T follicular helper cell (primary cell): ENCODE measurements around the gene RNU5B-1.
"Not testable (repeated sequence)": the region's sequence is repeated elsewhere in the genome, so short reads cannot be mapped to it uniquely, and the experiment has no call there.

ENCODE experiments used
- DNase-seq: peaks from one replicate; pipeline ENCODE4 v3.0.0-alpha.2; 2020; ENCODE audit warnings: low read depth
- total RNA-seq, 2 experiments: gene quantifications; one replicate each; lab custom pipeline; 2026; lab: John Stamatoyannopoulos, UW

Gene RNU5B-1
- 1.3 to 2.8 reads per million in 2 experiments for total RNA-seq

DNA sequence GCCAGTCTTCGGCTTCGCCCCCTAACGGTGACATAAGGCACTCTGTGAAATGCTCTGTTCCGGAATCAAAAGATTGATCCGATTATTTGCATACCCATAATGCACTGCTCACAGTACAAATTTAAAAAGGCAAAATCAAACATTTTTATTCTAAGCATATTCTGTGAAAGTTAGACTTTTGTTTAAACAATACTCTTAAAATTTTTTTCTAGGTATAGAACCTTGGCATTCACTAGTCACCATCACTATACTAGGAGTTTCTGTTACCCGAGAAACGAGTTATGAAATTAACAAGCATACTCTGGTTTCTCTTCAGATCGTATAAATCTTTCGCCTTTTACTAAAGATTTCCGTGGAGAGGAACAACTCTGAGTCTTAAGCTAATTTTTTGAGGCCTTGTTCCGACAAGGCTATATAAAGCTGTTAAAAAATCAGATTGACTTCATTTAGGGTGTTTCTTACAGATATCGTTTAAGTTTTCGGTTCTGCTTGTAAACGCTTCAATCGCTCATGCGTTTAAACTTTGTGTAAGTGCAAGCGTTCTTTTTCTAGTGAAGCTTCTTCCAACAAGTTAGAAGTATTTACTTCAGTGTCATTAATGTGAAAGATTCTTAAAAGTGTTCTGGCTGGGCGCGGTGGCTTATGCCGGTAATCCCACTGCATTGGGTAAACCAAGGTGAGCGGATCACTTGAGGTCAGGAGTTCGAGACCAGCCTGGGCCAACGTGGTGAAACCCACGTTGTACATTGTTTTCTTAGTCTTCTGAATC, at the start of gene RNU5B-1:
Gene RNU5B-1 (plus strand): TSS at position 297 of the 769 bp plus-strand sequence.
- DNase-seq = peak; percentile 69

DNA sequence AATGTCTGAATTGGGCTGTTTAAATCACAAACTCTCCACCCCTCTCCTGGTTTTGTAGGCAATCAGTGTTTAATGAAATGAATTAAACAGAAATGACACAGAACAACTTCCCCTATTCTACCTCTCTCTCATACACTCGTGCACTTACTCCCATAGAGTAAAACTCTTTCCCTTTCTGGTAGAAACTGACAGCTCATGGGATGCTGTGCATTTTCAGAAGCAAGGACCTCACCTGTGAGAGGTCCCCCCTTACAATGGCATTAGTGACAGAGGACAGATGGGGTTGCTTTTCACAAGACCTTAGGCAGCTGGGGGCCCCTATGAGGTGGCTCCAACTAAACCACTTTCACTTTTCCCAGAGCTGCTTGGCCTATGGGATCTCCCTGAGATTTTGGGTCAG, 49.7 kb upstream of the RNU5B-1 start:
- DNase-seq = no peak

DNA sequence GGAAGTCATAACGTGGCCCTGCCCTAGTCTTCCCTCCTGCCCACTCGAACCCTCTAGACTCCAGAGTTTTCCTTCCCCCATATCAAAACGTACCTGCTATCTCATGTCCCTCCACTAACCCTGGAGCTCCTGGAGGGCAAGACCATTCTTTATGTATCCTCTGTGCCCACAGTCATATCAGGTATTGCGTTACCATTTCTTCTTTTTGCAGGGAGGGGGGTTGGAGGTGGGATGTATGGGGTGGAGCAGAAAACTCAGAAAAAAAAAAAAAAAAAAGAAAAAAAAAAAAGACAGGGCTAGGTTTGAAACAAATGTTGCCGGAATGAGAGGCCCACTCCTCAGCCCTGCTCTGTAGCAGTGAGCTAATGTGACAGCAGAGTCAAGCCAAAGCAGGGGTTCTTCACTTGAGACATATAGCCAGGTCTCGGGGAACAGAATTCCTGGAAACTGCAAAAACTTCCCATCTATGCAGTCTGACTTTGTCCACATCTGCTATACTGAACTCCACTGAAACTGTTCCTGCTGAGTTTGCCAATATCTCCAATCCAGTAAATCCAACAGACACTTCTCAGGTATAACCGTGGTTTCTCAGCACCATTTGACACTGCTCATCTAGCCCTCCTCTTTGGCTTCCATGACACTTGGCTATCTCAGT, 48.9 kb upstream of the RNU5B-1 start:
- no peak for DNase-seq

DNA sequence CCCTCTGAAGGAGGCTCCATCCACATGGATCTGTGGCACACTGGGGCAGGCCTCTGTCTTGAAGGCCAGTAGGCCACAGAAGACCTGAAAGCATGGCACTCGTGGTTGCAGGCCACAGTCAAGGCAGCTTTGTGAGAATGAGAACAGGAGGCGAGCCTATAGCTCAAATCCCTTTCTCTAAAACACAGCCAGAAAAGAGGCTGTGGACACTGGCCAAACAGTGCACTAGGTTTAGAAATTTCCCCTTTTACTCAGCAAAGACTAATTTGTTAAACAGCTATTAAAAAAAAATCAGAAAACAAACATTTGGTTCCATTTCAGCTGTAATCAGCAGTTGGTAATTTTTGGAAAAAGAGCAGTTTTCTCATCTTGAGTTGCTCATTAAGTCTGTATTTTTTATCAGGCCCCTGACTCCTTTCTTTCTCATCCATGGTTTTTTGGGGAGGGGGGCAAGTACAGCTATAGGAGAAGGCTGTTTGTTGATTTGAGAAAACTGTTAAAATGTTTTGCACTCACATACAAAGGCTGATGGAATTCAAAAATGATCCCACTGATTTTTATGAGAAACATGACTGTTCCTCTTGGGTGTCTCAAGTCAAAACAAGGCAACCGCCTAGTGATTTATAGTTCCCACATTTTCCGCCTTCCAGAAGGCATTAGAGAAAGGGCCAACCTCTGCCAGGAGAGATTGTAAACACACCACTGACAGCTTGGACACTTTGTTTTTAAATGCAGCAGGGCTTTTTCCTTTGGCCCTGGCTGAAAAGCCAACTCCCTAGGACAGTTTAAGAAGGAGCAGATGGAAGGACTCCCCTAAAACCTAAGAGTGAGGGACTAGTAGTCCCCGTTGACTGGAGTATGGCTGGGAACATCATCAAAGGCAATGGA, 45.9 kb upstream of the RNU5B-1 start:
- DNase-seq = no peak

DNA sequence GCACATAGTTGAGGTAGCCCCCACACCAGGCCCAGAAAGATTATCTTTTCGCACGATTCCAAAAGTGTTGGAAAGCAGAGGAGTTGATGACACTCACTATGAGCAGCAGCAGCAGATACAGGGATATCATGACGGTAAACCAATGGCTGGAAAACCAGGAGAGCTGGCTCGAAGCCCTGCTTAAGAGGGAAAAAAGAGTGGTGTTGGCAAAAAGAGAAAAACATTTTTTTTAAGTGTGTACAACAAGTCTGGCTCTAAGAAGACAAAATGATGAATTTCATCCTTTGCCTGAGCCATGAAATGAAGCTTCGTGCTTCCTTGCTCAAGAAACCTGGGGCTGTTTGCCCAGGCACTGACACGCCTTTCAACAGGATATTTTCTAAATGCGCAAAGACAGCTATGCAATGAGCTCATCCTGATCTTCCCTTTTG, 45.1 kb upstream of the RNU5B-1 start:
- DNase-seq = no peak

DNA sequence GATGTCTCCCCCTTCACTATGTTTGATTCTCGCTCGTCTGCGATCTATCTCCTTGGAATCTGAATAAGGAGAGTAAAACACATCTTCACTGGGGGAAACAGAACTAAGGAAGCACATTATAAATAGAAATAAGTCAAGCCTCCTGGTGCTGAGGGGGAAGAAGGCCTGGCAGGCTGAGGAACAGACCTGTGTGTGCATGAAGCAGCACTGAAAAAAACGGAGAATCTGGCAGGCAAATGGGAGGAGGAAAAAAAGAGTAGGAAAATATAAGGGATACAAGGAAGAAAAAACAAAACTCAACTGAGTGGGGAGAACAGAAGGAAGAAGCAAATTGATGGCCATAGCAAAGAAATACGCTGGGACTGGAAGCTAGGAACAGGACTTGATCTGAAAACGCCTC, 43.5 kb upstream of the RNU5B-1 start:
- no peak for DNase-seq

DNA sequence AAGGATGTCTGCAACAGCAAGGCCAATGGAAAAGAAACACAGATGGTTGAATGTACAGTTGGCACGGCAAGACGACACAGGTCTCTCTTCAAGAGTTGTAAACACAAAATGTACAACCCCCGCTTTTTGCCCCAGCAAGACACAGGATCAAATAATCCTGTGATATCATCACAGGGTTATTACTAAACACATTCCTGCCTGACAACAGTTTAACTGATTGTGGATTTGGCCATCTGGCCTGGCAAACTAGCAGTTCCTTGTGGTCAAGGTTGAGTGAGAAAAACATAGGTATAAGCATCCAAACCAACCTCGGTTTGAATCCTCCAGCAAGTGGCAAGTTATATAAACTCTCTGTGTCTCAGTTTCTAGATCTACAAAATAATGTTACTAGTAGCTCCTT, 41.2 kb upstream of the RNU5B-1 start:
- no peak for DNase-seq

DNA sequence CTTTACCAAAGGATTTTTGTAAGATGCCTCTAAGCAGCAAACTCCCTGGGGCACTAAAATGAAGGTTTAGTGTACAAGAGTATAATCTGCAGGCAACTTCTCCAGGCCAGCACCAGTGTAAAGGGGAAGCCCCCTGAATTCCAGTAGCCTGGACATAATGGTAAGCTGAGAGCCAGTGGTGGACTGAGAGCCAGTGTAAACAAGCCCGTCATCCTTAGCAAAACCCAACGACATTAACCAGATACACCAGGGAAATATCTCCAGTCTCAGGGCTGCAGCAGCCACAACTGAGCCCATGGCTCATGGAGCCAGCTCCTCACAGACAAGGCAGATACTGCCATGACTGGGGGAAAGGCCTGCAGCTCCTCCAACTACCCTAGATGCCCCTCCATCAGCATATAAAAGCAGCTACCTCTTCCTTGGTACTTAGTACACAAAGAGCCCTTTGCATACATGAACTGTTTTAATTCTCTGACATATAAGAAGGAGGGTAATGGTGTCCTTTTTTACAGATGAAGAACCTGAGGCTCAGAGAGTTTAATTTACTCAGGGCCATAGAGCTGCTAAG, 39.5 kb upstream of the RNU5B-1 start:
- DNase-seq = no peak

DNA sequence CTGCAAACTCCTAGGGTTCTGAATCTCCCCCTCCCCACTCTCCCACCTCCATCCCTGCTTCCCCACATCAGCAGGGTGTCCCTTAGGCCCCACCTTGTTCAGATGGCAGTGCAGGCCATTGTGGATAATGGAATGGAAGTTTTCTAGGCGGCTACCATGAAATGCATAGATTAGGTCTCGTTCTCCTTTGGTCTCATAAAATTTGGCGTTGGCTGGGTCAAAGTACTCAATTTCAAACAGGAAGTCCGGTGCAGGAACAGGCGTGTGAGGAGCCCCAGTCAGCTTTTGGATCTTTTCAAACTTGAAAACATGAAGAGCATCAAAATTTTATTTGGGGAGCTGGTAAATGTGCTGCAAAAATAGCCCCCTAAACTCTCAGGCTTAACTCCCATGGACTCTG, 38.0 kb upstream of the RNU5B-1 start:
- DNase-seq = no peak

DNA sequence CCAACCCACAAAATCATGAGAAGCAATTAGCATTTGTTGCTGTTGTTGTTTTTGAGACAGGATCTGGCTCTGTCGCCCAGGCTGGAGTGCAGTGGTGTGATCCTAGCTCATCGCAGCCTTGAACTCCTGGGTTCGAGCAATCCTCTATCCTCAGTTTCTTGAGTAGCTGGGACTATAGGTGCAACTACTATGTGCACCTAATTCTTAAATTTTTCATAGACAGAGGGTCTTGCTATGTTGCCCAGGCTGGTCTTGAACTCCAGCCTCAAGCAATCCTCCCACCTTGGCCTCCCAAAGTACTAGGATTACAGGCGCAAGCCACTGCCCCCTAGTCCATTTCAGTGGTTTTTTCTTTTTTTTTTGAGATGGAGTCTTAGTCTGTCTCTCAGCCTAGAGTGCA, 36.1 kb upstream of the RNU5B-1 start:
- no peak for DNase-seq

DNA sequence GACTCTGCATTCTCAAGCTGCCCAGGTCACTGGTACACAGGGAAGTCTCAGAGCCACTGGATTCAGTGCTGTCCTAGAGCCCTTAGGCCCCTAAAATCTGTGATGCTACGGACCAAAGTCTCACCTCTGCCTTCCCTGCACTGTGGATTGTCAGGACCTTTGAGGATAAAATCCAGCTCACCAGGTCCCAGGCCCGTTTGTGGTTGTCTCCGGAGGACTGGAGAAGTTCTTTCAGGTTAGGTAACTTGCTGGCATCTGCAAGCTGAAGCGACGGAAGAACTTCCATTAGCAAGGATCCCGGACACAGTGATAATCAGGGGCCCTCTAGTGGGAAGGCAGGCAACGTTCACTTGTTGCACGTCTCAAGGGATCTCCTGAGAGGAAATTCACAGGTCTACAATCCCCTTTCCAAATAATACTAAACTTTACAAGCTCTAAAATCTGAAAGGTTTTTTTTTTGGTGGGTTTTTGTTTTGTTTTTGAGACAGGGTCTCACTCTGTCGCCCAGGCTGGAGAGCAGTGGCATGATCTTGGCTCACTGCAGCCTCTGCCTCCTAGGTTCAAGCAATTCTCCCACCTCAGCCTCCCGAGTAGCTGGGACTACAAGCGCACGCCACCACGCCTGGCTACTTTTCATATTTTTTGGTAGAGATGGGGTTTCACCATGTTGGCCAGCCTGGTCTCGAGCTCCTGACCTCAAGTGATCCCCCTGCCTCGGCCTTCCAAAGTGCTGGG, 33.5 kb upstream of the RNU5B-1 start:
- not testable (repeated sequence) for DNase-seq

DNA sequence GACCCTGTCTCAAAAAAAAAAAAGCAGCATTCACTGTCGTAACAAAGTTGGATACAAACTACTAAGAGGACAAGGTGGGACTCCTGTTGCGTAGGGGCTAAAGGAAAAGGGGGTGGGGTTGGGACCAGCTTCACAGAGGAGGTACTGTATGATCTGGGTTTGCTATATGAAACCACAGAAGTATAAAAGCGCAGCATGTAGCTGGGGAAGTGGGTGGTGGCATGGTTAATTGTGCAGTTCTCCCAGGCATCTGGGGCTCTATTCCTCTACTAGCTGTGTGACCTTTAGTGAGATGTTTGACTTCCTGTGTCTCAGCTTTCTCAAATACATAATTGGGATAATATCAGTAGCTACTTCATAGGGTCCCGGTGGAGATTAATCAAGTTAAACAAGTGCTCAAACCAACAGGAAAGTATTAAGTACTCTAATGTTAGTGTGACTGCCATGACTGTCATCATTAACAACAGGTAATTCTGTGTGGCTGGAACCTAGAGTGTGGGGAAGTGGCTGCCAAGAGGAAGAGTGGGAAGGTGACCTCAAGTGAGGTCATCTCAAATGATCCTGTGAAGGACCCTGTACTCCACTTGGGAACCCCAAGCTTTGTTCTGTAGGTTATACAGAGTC, 29.3 kb upstream of the RNU5B-1 start:
- DNase-seq = no peak

DNA sequence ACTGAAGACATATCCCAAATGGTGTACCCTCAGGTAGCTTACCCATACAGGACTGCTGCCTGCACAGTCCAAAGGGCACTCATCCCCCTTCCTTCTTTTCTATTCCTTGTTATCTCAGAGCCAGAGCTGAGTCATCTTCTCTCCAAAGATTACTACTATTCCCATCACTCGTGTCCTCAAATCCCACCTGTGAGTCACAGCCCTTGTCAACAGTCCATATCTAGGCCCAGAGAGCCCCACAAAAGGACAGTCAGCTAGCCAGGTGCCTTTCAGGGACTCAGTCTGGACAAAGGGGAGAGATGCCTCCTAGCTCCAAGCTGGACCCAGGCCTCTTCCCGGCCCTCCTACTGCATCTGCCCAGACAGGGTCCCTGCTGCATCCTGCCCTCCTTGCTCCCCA, 28.8 kb upstream of the RNU5B-1 start:
- DNase-seq = no peak

DNA sequence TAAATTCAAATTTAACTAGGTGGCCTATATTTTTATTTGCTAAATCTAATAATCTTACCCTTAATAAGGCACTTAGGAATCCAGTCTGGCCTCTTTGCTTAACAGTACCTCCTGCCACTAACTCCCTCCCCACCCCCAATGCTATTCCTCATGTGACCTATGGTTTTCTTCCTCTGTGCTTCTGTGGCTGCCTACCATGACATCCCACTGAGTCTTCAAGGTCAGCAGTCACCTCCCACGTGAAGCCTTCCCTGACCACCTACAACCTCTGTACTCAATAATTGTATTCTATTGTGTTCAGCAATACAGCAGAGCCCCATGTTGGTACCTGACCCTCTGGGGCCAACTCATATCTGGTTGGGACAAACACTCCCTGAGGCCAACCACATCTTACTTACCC, 27.5 kb upstream of the RNU5B-1 start:
- no peak for DNase-seq

DNA sequence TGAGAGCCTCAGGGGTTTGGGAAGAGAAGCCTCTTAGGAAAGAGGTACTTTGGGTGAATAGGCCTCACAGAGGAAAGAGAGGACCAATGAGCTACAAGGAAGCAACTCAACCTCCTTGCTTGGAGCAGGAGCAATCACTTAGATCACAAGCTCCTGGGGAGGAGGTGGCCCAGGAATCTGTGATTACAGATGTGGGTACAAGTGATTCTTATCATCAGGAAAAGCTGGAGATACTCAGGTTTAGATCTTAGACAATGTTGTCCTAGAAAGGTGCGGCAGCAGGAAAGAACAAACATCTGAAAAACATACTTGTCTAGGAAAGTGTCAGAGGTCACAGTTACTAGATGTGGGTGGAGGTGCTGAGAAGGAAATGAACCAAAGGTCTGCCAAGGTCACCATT, 26.0 kb upstream of the RNU5B-1 start:
- DNase-seq = no peak

DNA sequence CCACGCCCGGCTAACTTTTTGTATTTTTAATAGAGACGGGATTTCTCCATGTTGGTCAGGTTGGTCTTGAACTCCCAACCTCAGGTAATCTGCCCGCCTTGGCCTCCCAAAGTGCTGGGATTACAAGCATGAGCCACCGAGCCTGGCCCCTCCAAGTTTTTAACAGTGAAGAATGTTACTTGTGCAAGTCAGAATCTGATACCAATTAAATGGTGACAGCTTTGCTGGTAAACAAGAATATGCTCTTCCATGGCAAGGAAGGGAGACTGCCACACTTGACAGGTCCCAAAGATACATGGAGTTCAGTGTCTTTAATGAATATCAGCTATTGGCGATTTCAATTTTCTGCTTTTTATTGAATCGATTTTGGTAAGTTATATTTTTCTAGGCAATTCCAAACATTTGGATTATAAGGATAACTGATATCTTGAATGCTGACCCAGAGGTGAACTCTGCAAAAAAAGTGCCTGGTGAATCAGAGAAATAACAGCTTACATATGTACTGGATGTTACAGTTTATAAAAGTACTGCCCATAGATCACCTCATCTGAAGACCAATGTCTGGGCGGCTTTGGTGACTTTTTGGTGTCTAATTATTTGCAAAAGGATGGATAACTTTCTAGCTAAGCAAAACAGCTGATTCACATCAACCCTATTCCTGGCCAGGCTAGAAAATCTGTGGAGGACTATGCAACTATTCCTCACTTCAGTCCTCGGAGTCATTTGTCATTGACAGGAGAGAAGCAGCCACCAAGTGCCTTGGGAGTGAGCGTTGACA, 19.0 kb upstream of the RNU5B-1 start:
- DNase-seq = no peak

DNA sequence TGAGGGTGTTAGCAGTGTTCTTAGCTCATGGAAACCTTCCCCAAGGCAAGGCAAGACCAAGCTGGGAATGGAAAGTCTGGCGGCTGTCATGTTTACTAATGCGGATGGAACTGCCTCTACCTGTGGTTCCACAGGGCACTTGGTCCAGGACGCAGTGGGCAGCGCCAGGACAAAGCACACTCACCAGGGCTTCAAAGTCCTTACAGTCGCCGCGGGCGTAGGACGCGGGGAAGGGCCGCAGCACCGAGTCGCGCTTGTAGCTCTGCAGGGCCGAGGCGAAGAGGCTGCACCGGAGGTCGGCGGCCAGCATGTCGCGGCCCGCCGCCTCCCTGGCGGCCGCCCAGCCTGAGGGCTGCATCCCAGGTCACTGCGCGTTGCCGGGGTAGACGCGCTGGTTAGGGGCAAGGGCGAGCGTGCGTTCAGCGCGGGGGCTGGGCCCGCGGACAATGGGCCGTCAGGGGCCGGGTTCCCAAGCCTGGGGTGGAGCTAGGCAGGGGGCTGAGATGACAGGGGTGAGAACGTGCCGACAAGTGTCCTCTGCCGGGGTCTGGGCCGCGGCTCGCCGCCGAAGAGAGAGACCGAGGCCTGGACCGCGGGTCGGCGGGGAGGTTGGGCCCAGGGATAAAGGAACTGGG, 18.3 kb upstream of the RNU5B-1 start:
- DNase-seq = no peak

DNA sequence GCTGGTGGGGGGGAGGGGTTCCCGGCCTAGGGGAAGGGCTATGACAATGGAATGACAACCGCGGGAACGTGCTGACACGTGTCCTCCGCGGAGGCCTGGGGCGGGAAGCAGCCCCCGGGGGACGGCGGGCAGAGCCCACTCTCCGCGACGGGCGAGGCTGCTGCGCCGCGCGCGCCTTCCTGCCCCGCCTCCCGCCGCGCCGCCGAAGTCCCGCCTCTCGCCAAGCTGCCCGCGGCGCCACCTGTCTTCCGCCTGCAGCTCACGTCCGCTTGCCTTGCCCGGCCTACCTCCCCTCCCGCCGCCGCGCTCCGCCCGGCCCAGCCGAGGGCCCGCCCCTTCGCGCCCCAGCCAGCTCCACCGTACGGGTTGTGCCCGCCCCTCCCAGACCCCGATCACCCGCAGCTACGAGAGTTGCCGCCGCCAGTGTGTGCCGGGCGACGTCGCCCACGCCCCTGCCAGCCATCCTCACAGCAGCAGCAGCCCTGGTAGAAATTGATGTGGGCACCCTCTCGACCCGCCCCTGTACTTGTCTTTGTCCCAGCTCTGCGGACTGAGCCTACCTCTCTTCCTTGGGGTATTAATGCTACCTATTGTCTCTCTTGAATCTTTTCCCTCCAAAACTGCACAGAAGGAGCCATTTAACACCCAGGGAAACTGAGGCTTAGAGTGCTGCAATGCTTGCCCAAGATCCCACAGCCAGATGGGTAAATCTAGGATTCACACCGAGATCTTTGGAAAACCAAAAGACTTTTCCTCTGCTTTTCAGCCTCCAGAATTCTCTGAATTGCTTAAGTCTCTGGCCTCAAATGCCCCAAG, 17.6 kb upstream of the RNU5B-1 start, which contains the start of gene PARP16:
Gene PARP16 (minus strand): TSS at position 180 of the 816 bp plus-strand sequence. CDS start 457 bp downstream, outside the sequence.
- peak; percentile 86 for DNase-seq

DNA sequence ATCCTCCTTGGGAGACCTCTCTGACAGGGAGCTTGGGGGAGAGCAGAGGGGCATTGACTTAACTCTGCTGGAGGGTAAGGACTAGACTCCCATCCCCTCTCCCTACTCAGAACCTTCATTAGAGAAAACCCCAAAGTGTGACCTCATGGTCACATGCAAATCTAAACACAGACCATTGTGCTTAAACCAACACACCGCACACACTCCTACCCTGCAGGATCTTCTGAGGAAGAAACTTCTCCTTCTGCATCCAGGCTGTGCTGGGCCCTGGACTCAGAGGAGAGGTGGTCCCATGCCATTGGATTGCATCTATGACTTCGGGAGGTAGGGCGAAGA, 17.0 kb upstream of the RNU5B-1 start:
- no peak for DNase-seq
